GM19328 (cell line): ENCODE measurements around the gene TRMT44.
"Not testable (repeated sequence)": the region's sequence is repeated elsewhere in the genome, so short reads cannot be mapped to it uniquely, and the experiment has no call there.

Experiments used
- ATAC-seq: cut with Tn5 transposase; IDR thresholded peaks from one replicate; pipeline ENCODE4 v1.9.1; 2021; ENCODE audit warnings: mild to moderate bottlenecking, moderate library complexity; ENCODE audit not compliant: unreplicated experiment

Gene TRMT44

GRCh38 chr4:8486643-8487042, 46.1 kb downstream of the TRMT44 start:
- not testable (repeated sequence) for ATAC-seq

GRCh38 chr4:8488791-8489369, 48.3 kb downstream of the TRMT44 start:
- ATAC-seq: no peak

- not testable (repeated sequence) for ATAC-seq
Observed at GRCh38 chr4:8491478-8491877, 50.9 kb downstream of the TRMT44 start.

GRCh38 chr4:8492174-8492573, 51.6 kb downstream of the TRMT44 start:
- no peak for ATAC-seq

GRCh38 chr4:8493484-8493883, 52.9 kb downstream of the TRMT44 start:
- no peak for ATAC-seq

GRCh38 chr4:8494218-8494617, 53.6 kb downstream of the TRMT44 start:
- no peak for ATAC-seq

- no peak for ATAC-seq
Observed at GRCh38 chr4:8494983-8495548, 54.5 kb downstream of the TRMT44 start.

GRCh38 chr4:8495803-8496202, 55.2 kb downstream of the TRMT44 start:
- no peak for ATAC-seq

GRCh38 chr4:8497762-8498161, 57.2 kb downstream of the TRMT44 start:
- ATAC-seq: no peak

GRCh38 chr4:8500966-8501365, 60.4 kb downstream of the TRMT44 start:
- no peak for ATAC-seq

- ATAC-seq: no peak
Observed at GRCh38 chr4:8501781-8502180, 61.2 kb downstream of the TRMT44 start.

- ATAC-seq: no peak
Observed at GRCh38 chr4:8502371-8502770, 61.8 kb downstream of the TRMT44 start.

- ATAC-seq: no peak
Observed at GRCh38 chr4:8502836-8503585, 62.4 kb downstream of the TRMT44 start.

GRCh38 chr4:8503801-8504200, 63.2 kb downstream of the TRMT44 start:
- no peak for ATAC-seq

- no peak for ATAC-seq
Observed at GRCh38 chr4:8504279-8505007, 63.9 kb downstream of the TRMT44 start.

GRCh38 chr4:8505229-8505628, 64.7 kb downstream of the TRMT44 start:
- no peak for ATAC-seq

- ATAC-seq: no peak
Observed at GRCh38 chr4:8506006-8506372, 65.4 kb downstream of the TRMT44 start.

GRCh38 chr4:8506373-8507195, 66.0 kb downstream of the TRMT44 start:
- ATAC-seq: no peak

- ATAC-seq: no peak
Observed at GRCh38 chr4:8507196-8507570, 66.6 kb downstream of the TRMT44 start.

- no peak for ATAC-seq
Observed at GRCh38 chr4:8507624-8508023, 67.0 kb downstream of the TRMT44 start.

- no peak for ATAC-seq
Observed at GRCh38 chr4:8508266-8508665, 67.7 kb downstream of the TRMT44 start.
